SU-DHL-6 (cell line): Measurements from ENCODE around the gene ATP6V0C.

Source experiments
- H2AFZ ChIP-seq: fragments of 200-600 bp; sonication (generic); 2 replicates; pipeline ENCODE4 v1.6.1; 2014; ENCODE audit warnings: low read depth, mild to moderate bottlenecking, moderate library complexity, mixed read lengths, antibody characterized with exemption, low read length; ENCODE audit not compliant: severe bottlenecking
- H3F3A ChIP-seq: fragments of 200-600 bp; shearing (Covaris generic); 2 replicates; pipeline ENCODE4 v1.6.0; 2016; ENCODE audit warnings: antibody characterized with exemption, mild to moderate bottlenecking; ENCODE audit not compliant: insufficient read depth
- H3K27ac ChIP-seq: fragments of 200-600 bp; sonication (generic); 2 replicates; pipeline ENCODE4 v1.5.1; 2016; ENCODE audit warnings: low read depth, mild to moderate bottlenecking, low read length, moderate library complexity, mixed read lengths
- H3K27me3 ChIP-seq: fragments of 200-600 bp; sonication (generic), shearing (Covaris generic); 2 replicates; pipeline ENCODE4 v1.6.0; 2014; ENCODE audit warnings: mild to moderate bottlenecking, low read length
- H3K36me3 ChIP-seq: fragments of 200-600 bp; sonication (generic); 2 replicates; pipeline ENCODE4 v1.6.1; 2014; ENCODE audit warnings: mild to moderate bottlenecking, low read length, mixed read lengths
- H3K4me2 ChIP-seq: fragments of 300-600, 200-600 bp; shearing (Covaris generic), sonication (generic); 2 replicates; pipeline ENCODE4 v1.6.0; 2014; ENCODE audit warnings: low read length, low read depth, mild to moderate bottlenecking; ENCODE audit not compliant: poor library complexity, severe bottlenecking
- H3K4me3 ChIP-seq: fragments of 200-600 bp; sonication (generic); 2 replicates; pipeline ENCODE4 v1.5.1; 2014; ENCODE audit warnings: antibody characterized with exemption, low read length, mild to moderate bottlenecking, mixed read lengths; ENCODE audit not compliant: insufficient read depth, poor library complexity, severe bottlenecking
- H3K79me2 ChIP-seq: fragments of 200-600 bp; sonication (generic); 2 replicates; pipeline ENCODE4 v1.6.1; 2014; ENCODE audit warnings: mild to moderate bottlenecking, low read length, moderate library complexity; ENCODE audit not compliant: insufficient read depth
- H3K9ac ChIP-seq: fragments of 200-600 bp; sonication (generic); 2 replicates; pipeline ENCODE4 v1.7.0; 2014; ENCODE audit warnings: mild to moderate bottlenecking, low read length
- H3K9me2 ChIP-seq: fragments of 200-600 bp; sonication (generic); replicated peaks from 2 replicates; pipeline ENCODE4 v1.6.1; 2014; ENCODE audit warnings: low read length; ENCODE audit not compliant: insufficient read depth
- H3K9me3 ChIP-seq: fragments of 200-600 bp; sonication (generic); 2 replicates; pipeline ENCODE4 v1.6.1; 2014; ENCODE audit warnings: low read length, mixed read lengths; ENCODE audit not compliant: insufficient read depth
- H4K20me1 ChIP-seq: fragments of 200-600 bp; sonication (generic); 2 replicates; pipeline ENCODE4 v1.6.1; 2014; ENCODE audit warnings: low read depth, mild to moderate bottlenecking, antibody characterized with exemption, low read length, moderate library complexity, mixed read lengths
- EZH2phosphoT487 ChIP-seq: fragments of 200-600 bp; sonication (generic), shearing (Covaris generic); conservative IDR thresholded peaks from 2 replicates; pipeline ENCODE4 v1.6.1; 2018; ENCODE audit warnings: mild to moderate bottlenecking, antibody characterized with exemption, low read length, moderate library complexity, mixed read lengths
- TF ChIP-seq, protein P1 (sequence below): fragments of 200-600 bp; sonication (generic); IDR thresholded peaks from one replicate; pipeline ENCODE4 v1.5.1; 2017; ENCODE audit warnings: antibody characterized with exemption, mild to moderate bottlenecking, low read length, moderate library complexity; ENCODE audit not compliant: insufficient read depth, poor library complexity, severe bottlenecking

ATP6V0C gene

DNA sequence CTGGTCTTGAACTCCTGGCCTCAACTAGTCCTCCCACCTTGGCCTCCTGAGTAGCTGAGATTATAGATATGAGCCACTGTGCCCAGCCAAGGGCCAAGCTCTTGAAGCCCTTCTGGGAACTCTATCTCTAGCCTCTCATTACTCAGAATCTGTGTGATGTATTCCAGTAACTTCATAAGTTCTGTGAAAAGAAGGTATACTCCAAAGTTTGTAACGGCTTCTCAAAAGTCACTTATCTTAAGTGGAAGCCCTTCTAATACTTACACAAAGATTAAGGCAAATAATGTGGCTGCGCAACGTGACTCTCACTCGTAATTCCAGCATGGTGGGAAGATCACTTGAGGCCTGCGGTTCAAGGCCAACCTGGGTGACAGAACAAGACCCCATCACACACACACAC, 19.1 kb upstream of the ATP6V0C start:
- Histone ChIP-seq H3F3A (no peaks in the 10 kb centered on the region), H3K9me2 (no peaks in the 10 kb centered on the region), H3K79me2 (no peaks in the 10 kb centered on the region; the same call in 1 of the 2 replicates), H3K27ac (no peak overlapping the region), H3K4me3 (no peak overlapping the region), H3K27me3 (no peaks in the 10 kb centered on the region), H3K9me3 (no peaks in the 10 kb centered on the region), H3K9ac (no peak overlapping the region), H3K4me2 (no peak overlapping the region), H4K20me1 (no peaks in the 10 kb centered on the region), H2AFZ (no peak overlapping the region), H3K36me3 (no peaks in the 10 kb centered on the region)
- TF ChIP-seq EZH2phosphoT487 = no peak
- TF ChIP-seq, protein P1, sequence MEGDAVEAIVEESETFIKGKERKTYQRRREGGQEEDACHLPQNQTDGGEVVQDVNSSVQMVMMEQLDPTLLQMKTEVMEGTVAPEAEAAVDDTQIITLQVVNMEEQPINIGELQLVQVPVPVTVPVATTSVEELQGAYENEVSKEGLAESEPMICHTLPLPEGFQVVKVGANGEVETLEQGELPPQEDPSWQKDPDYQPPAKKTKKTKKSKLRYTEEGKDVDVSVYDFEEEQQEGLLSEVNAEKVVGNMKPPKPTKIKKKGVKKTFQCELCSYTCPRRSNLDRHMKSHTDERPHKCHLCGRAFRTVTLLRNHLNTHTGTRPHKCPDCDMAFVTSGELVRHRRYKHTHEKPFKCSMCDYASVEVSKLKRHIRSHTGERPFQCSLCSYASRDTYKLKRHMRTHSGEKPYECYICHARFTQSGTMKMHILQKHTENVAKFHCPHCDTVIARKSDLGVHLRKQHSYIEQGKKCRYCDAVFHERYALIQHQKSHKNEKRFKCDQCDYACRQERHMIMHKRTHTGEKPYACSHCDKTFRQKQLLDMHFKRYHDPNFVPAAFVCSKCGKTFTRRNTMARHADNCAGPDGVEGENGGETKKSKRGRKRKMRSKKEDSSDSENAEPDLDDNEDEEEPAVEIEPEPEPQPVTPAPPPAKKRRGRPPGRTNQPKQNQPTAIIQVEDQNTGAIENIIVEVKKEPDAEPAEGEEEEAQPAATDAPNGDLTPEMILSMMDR = no peak

DNA sequence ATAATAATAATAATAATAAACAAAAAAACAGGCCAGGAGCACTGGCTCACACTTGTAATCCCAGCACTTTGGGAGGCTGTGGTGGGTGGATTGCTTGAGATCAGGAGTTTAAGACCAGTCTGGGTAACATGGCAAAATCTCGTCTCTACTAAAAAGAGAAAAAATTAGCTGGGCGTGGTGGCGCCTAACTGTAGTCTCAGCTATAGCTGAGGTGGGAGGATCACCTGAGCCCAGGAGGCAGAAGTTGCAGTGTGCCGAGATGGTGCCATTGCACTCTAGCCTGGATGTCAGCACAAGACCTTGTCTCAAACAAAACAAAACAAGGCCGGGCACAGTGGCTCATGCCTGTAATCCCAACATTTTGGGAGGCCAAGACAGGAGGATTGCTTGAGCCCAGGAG, 18.7 kb upstream of the ATP6V0C start:
- no peaks in the 10 kb centered on the region for H3K9me2 ChIP-seq
- no peaks in the 10 kb centered on the region; the same call in 1 of the 2 replicates for H3K79me2 ChIP-seq
- H2AFZ ChIP-seq = no peak overlapping the region
- no peak for TF ChIP-seq EZH2phosphoT487
- no peaks in the 10 kb centered on the region for H4K20me1 ChIP-seq
- no peak overlapping the region for H3K9ac ChIP-seq
- no peak overlapping the region for H3K4me3 ChIP-seq
- H3F3A ChIP-seq = no peaks in the 10 kb centered on the region
- H3K36me3 ChIP-seq = no peaks in the 10 kb centered on the region
- H3K4me2 ChIP-seq = no peak overlapping the region
- no peaks in the 10 kb centered on the region for H3K27me3 ChIP-seq
- no peak overlapping the region for H3K27ac ChIP-seq
- H3K9me3 ChIP-seq = no peaks in the 10 kb centered on the region

DNA sequence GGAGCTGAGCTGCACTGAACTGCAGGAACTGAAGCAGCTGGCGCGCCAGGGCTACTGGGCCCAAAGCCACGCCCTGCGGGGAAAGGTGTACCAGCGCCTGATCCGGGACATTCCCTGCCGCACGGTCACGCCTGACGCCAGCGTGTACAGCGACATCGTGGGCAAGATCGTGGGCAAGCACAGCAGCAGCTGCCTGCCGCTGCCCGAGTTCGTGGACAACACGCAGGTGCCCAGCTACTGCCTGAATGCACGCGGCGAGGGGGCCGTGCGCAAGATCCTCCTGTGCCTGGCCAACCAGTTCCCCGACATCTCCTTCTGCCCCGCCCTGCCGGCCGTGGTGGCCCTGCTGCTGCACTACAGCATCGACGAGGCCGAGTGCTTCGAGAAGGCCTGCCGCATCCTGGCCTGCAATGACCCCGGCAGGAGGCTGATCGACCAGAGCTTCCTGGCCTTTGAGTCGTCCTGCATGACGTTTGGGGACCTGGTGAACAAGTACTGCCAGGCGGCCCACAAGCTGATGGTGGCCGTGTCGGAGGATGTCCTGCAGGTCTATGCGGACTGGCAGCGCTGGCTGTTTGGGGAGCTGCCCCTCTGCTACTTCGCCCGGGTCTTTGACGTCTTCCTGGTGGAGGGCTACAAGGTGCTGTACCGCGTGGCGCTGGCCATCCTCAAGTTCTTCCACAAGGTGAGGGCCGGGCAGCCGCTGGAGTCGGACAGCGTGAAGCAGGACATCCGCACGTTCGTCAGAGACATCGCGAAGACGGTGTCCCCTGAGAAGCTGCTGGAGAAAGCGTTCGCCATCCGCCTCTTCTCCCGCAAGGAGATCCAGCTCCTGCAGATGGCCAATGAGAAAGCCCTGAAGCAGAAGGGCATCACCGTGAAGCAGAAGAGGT, 17.3 kb upstream of the ATP6V0C start:
- Histone ChIP-seq H3F3A (no peaks in the 10 kb centered on the region), H3K9me3 (no peaks in the 10 kb centered on the region), H3K79me2 (no peaks in the 10 kb centered on the region), H4K20me1 (no peaks in the 10 kb centered on the region), H2AFZ (no peak overlapping the region), H3K27ac (no peak overlapping the region), H3K27me3 (no peaks in the 10 kb centered on the region), H3K9ac (no peak overlapping the region), H3K9me2 (no peaks in the 10 kb centered on the region), H3K4me3 (no peak overlapping the region), H3K4me2 (no peak overlapping the region), H3K36me3 (no peaks in the 10 kb centered on the region)
- TF ChIP-seq, protein P1 = no peak
- no peak for TF ChIP-seq EZH2phosphoT487

DNA sequence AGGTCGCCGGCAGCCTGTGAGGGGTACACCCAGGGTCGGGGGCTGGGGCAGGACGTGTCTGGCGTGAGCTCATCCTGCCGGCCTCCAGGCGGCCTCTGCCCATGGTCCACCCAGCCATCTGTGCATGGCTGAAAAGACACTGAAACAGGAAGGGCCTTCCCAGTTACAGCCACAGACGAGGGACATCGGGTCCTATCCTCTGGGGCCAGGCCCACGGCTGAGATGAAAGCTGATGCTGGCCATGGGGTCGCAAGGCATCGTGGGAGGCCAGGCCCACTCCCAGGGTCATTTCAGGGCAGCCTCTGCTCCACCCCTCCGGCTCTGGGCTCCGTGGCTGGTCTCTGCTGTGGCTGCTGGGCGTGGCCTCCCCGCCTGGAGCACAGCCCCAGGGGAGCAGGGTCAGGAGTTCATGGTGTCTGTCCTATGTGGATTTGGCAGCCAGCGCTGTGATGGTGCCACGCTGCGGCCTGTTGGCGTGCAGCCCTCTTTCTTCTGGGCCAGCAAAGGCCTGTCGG, 16.6 kb upstream of the ATP6V0C start:
- Histone ChIP-seq H3K9me2 (no peaks in the 10 kb centered on the region), H3K27me3 (no peaks in the 10 kb centered on the region), H3K27ac (no peak overlapping the region), H3K9me3 (no peaks in the 10 kb centered on the region), H3F3A (no peaks in the 10 kb centered on the region), H4K20me1 (no peaks in the 10 kb centered on the region), H3K79me2 (no peaks in the 10 kb centered on the region), H3K36me3 (no peaks in the 10 kb centered on the region), H3K4me3 (no peak overlapping the region), H2AFZ (no peak overlapping the region), H3K9ac (no peak overlapping the region), H3K4me2 (no peak overlapping the region)
- no peak for TF ChIP-seq EZH2phosphoT487
- TF ChIP-seq, protein P1 = no peak
